HG03103 (cell line): ENCODE measurements around the gene ARL15.

Experiments used
- ATAC-seq: cut with Tn5 transposase; IDR thresholded peaks from one replicate; pipeline ENCODE4 v1.9.1; 2021; ENCODE audit warnings: low read depth; ENCODE audit not compliant: unreplicated experiment

The ARL15 gene

DNA sequence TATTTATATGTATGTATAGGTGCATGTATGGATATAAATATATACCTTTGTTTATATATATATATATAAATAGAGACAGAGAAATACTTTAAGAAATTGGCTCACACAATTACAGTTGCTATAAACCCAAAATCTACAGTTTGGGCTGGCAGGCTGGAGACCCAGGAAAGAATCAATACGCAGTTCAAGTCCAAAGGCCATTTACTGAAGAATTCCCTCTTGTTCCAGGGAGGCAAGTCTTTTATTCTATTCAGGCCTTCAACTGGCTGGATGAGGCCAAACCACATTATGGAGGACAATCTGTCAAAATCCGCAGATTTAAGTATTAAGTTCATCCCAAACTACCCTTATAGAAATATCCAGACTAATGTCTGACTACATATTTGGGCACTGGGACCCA, 144.7 kb downstream of the ARL15 start:
- ATAC-seq: no peak

DNA sequence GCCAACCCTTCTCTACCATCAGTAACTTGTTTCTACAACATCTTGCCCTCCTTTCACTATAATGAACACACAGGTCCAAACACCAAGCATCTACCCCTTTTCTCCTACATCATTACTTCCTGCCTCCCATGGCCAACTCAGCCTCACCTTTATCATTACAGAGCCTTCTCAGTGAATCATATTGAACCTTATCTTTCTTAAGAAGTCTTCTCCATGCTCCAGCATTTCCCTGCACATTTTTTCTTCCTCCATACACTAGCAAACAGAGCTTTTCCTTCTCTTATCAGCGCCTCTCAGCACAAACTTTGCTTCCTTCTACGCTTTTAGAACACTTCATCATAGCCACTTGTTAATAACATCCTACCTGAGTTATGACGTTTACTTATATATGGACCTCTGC, 148.2 kb downstream of the ARL15 start:
- ATAC-seq: no peak

- ATAC-seq: no peak
Observed at GRCh38 chr5:54160329-54160728, 150.0 kb downstream of the ARL15 start.

DNA sequence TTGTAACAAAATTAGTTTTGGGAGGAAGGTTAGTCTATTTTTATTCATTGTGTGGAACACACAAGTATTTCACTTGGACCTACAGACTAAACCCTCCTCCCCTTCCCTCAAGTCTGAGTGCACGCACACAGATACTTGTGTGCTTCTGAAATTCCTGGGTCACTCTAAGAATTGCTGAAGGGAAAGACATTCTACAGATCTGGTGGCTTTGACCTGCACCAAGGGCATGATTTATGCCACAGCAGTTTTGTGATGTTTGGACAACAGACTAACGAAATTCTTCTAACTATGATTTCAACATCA, 150.5 kb downstream of the ARL15 start:
- no peak for ATAC-seq

DNA sequence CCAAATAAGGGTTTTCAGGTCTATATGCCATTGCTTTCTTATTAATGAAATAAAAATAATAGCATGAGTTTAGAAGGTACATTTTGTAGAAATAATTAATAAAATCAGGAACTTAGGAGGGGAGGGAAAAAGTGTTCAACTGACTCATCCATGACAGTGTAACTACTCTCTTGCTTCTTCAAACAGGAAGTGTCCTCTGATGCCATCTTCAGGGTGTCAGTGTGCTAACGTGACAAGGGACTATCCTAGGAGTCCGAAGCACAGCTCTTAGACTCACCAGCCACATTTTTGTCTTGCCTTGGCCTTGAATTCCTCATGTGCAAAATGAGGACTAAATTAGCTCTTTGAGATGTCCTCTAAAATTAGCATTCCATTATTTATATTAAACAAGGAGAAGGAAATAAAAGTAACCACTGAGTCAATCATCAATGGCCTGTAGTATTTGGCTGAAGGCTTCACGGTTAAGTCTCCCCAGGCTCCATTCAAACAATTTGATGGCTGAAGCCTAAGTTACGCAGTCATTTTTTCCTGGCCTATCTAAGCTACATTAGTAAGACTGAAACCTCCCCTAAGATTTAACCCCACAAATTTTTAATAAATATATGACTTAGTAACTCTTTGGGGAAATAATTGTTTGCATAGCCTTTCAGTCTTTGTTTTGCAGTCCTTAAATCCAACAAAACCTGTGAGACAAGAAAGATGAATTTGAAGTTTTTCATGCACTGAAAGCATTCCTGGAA, 151.1 kb downstream of the ARL15 start:
- no peak for ATAC-seq

GRCh38 chr5:54156577-54156976, 153.8 kb downstream of the ARL15 start:
- ATAC-seq: no peak

- ATAC-seq: no peak
Observed at GRCh38 chr5:54150841-54151240, 159.5 kb downstream of the ARL15 start.

DNA sequence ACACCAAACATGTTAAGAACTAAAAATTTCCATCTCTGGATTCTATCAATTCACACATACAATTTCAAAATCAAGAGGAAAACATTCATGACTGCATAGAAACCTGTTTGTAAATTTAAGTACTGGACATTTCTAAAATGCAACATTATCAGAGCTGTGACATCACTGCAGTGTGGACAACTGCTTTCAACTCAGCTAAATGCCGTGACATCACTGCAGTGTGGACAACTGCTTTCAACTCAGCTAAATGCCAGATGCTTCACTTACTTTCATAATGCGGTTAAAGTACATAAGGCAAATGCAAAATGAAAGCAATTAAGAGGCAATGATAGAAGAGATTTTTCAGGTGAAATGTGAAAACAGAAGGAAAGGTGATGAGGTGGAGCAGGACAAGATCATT, 161.5 kb downstream of the ARL15 start:
- ATAC-seq: no peak

DNA sequence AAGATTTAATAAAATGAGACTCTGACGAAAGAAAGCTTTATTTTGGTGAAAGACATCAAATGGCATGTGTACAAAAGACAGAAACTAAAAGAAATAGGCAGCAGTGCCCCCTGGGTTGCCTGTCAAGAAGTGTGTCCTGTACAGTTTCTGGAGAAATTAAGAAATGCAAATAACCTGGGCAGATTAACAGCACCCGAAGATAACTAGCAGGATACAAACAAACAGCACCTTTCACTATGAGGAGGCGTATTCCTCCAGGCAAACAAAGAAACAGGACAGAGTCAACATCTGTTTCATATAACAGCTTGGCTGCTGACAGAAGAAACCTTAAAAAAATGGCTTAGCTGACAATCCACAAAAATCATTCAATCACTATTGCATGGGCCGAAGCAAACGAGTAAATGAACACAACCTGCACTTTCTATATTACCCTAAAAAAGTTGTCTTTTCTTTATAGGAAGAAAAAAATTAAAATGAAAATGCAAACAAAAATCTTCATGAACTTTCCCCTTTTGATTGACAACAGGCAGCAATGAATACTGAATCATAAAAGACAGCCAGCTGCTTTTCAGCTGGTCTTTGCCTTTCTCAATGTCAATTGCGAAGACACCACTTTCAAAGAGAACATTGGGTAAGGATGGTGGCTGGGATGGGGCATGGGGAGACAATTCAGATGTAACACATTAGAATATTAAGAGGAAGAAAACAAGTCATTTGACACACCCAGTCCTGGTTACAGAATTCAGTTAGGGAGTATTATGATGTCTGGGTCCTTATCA, 162.1 kb downstream of the ARL15 start:
- no peak for ATAC-seq

GRCh38 chr5:54146916-54147315, 163.5 kb downstream of the ARL15 start:
- ATAC-seq: no peak

DNA sequence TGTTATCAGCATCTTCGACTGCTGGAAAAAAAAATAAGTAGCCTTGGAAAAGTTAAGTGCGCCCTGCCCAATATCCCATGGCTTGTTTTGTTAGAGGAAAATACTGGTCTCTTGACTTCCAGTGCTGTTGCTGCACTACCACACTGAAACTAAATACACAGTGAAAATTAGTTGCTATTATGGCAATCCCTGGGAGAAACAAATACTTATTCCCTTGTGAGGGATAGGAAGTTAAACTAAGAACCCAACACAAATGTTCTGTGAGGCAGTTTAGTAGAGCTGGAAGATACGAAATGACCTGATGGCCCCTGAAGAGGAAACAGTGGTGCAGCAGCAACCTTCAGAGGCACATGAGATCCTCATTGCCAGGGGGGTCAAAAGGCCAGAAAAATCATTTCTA, 164.0 kb downstream of the ARL15 start:
- no peak for ATAC-seq

- no peak for ATAC-seq
Observed at GRCh38 chr5:54140247-54140840, 170.0 kb downstream of the ARL15 start.

DNA sequence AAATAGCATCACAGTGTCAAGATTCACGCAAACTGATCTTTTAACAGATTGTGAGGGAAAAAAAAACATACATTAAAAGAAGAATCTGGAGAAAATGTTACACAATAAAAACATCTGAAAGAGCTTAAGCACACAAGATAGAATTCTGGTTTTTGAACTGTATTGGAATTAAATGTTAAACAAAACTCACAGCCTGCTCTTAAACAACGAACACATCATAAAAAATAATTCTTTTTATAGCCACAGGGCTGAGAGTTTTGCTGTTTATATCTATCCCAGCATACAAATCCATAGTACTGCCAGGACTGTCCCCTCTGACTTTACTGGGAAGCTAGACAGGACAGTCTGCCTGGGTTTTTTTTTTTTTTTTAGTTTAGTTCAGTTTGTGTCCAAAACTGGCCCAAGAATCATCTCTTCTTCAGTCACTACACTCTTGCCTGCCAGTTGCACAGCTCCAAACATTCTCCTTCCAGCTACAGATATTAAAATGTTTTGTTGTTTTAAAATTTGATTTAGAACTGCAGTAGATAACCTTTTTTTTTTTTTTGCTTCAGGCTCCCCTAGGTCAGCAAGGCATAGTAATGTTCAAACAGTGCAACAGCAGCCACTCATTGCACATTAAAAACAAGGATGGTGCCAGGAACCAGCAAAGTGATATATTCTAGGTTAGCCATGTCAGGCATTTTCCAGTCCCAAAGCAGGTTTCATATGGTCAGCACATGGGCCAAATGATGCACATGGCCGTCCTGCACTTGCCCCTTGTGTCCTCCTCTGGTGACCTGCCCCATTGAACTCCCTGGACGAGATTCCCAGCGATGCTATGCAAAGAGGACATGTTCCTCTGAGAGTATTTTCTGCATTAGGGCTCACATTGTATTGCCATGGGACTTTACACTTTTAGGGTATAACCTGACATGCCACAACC, 173.6 kb downstream of the ARL15 start:
- no peak for ATAC-seq

- ATAC-seq: no peak
Observed at GRCh38 chr5:54135042-54135441, 175.3 kb downstream of the ARL15 start.

- no peak for ATAC-seq
Observed at GRCh38 chr5:54133917-54134316, 176.5 kb downstream of the ARL15 start.

GRCh38 chr5:54120473-54120872, 189.9 kb downstream of the ARL15 start:
- no peak for ATAC-seq

DNA sequence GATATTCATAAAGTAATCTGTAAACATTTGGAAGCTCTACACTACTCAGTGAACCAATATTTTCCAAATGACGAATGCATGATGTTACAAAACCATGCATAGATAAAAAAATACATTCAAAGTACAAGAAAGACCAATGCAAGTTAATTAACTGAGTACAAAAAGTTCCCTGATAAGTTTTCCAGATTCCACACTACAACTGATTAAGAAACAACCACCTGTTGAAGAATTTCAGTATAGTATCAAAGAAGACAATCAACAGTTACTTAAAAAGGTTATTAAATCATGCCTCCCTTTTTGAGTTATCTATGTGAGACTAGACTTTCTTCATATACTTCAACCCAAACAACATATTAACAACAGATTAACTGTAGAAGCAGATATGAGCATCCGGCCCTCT, 192.4 kb downstream of the ARL15 start:
- no peak for ATAC-seq

- ATAC-seq: no peak
Observed at GRCh38 chr5:54115735-54116403, 194.5 kb downstream of the ARL15 start.

DNA sequence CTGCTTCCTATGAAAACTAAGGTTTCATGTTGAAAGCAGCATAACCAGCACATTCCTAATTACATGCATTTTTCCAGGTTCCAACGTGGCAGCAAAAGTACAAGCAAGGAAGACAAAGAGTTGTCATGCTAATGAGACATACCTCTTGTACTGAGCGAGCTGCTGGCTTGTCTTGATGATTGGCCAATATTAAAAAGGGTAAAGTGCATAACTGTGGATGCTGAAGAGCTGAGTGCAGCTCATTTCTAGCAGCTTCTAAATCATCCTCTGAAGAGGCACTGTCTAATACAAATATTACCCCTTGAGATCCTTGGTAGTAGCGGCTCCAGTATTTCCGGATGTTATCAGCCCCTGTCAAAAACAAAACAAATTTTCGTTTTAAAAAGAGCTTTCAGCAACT, 197.3 kb downstream of the ARL15 start:
- ATAC-seq: no peak

DNA sequence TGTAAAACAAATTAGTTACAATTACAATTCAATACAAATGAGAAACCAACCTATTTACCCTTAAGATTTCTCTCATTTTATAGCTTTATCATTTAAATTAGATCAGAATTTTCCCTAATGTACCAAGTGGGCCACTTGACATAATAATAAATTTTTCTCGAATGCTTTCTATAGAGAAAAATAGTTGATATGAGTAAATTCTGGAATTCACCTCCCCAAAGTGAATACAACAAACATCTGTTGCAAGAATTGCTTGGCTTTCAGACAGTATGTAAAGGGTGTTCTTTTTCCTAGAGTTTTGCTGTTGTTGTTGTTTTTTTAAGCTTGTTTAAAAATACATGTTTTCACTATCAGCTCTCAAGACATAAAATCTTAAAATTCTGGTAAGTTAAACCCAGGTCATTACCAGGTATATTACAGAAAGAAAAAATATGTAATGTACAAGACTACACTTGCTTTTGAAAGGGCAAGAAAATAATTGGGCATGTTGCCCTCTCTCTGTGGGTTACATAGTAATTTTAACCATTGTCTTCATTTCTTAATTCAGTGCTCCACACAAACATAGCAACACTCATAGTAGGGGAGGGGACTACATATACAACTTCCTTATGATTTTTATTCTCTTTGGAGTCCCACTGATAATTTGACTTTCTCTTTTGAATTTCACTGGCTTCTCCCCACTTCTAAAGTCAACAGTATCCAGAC, 200.6 kb downstream of the ARL15 start:
- no peak for ATAC-seq
